ENCODE data around the gene DAB1.

DAB1 gene

GRCh38 chr1:57048856-57049255, 375.0 kb downstream of the DAB1 start:
- H3K4me3 ChIP-seq (replicated peaks; ENCODE audit: low read depth, low read length): no peak overlapping the region
- TF ChIP-seq CTCF (IDR thresholded peaks at IDR 0.05; ENCODE audit: insufficient read depth, low read length, poor library complexity, severe bottlenecking): no peak
- H3K36me3 ChIP-seq (ENCODE audit: control insufficient read depth, insufficient read depth, low read length): no peaks in the 10 kb centered on the region
- H3K27me3 ChIP-seq (replicated peaks; ENCODE audit: control insufficient read depth, insufficient read depth, low read length): no peaks in the 10 kb centered on the region; the same call in 1 of the 2 replicates
- DNase-seq (ENCODE audit: extremely low read depth, insufficient read length): no peak

GRCh38 chr1:57046462-57046861, 377.4 kb downstream of the DAB1 start:
- Histone ChIP-seq H3K36me3 (ENCODE audit: control insufficient read depth, insufficient read depth, low read length) (no peaks in the 10 kb centered on the region), H3K4me3 (replicated peaks; ENCODE audit: low read depth, low read length) (no peak overlapping the region), H3K27me3 (replicated peaks; ENCODE audit: control insufficient read depth, insufficient read depth, low read length) (no peaks in the 10 kb centered on the region; the same call in 1 of the 2 replicates)
- no peak for DNase-seq (ENCODE audit: extremely low read depth, insufficient read length)
- no peak for TF ChIP-seq CTCF (IDR thresholded peaks at IDR 0.05; ENCODE audit: insufficient read depth, low read length, poor library complexity, severe bottlenecking)

GRCh38 chr1:57041901-57042300, 382.0 kb downstream of the DAB1 start:
- no peaks in the 10 kb centered on the region for H3K36me3 ChIP-seq (ENCODE audit: control insufficient read depth, insufficient read depth, low read length)
- H3K27me3 ChIP-seq (replicated peaks; ENCODE audit: control insufficient read depth, insufficient read depth, low read length): no peaks in the 10 kb centered on the region
- no peak overlapping the region for H3K4me3 ChIP-seq (replicated peaks; ENCODE audit: low read depth, low read length)
- DNase-seq (ENCODE audit: extremely low read depth, insufficient read length): no peak
- no peak for TF ChIP-seq CTCF (IDR thresholded peaks at IDR 0.05; ENCODE audit: insufficient read depth, low read length, poor library complexity, severe bottlenecking)

- no peak for DNase-seq (ENCODE audit: extremely low read depth, insufficient read length)
- no peak overlapping the region for H3K4me3 ChIP-seq (replicated peaks; ENCODE audit: low read depth, low read length)
- TF ChIP-seq CTCF (IDR thresholded peaks at IDR 0.05; ENCODE audit: insufficient read depth, low read length, poor library complexity, severe bottlenecking): no peak
Observed at GRCh38 chr1:57040811-57041210, 383.0 kb downstream of the DAB1 start.

GRCh38 chr1:57036641-57037579, 386.9 kb downstream of the DAB1 start:
- no peak overlapping the region for H3K4me3 ChIP-seq (replicated peaks; ENCODE audit: low read depth, low read length)
- no peak for DNase-seq (ENCODE audit: extremely low read depth, insufficient read length)
- H3K27me3 ChIP-seq (replicated peaks; ENCODE audit: control insufficient read depth, insufficient read depth, low read length): no peaks in the 10 kb centered on the region
- no peaks in the 10 kb centered on the region for H3K36me3 ChIP-seq (ENCODE audit: control insufficient read depth, insufficient read depth, low read length)
- TF ChIP-seq CTCF (IDR thresholded peaks at IDR 0.05; ENCODE audit: insufficient read depth, low read length, poor library complexity, severe bottlenecking): no peak

More at GRCh38 chr1:57040811-57041210, 383.0 kb downstream of the DAB1 start:
- H3K27me3 ChIP-seq (replicated peaks; ENCODE audit: control insufficient read depth, insufficient read depth, low read length): no peaks in the 10 kb centered on the region
- no peaks in the 10 kb centered on the region for H3K36me3 ChIP-seq (ENCODE audit: control insufficient read depth, insufficient read depth, low read length)

Data from GM06990 (cell line).